Endothelial cell of umbilical vein (primary cell): ENCODE data around the gene RNU7-1. TPM values are rescaled to one million over a fixed set of nuclear protein-coding genes. Genes with fewer than 3 reads are reported as not detected.

Experiments used
- BruUV-seq: library from RNA; stranded (reverse); fragments of 400-500 nt; replicated peaks from 2 replicates; lab custom pipeline; 2021; lab: Mats Ljungman, UMichigan
- CTCF ChIA-PET: fragments of 300-600, 350-600 bp; sonication (Branson Sonifier 250); formaldehyde crosslinking; loops from one replicate; lab custom pipeline; 2021; ENCODE audit warnings: antibody characterized with exemption, inconsistent platforms; lab: Charles Lee
- POLR2A ChIA-PET: fragments of 300-600, 350-600 bp; sonication (Branson Sonifier 250); formaldehyde crosslinking; loops from one replicate; lab custom pipeline; 2021; ENCODE audit warnings: antibody characterized with exemption, inconsistent platforms; lab: Charles Lee
- DNase-seq: peaks from one replicate; pipeline ENCODE4 v3.0.0-alpha.2; 2011; ENCODE audit warnings: low read depth, low spot score
- FAIRE-seq: peaks from 2 replicates; lab custom pipeline; 2011; peaks lifted over from hg19 to GRCh38; lab: Jason Lieb, UNC
- H2AFZ ChIP-seq: 2 replicates; pipeline ENCODE4 v1.6.0; 2012; ENCODE audit warnings: low read depth, low read length, control low read depth, inconsistent platforms
- H3K27ac ChIP-seq: 2 replicates; pipeline ENCODE4 v1.5.1; 2011; ENCODE audit warnings: low read depth, mild to moderate bottlenecking, control low read depth, low read length, moderate library complexity; ENCODE audit not compliant: insufficient read depth
- H3K27me3 ChIP-seq, 2 experiments: 2 replicates each; pipeline versions ENCODE4 v1.6.0 to v1.6.1; 2011; ENCODE audit warnings: low read length in 2 of 2, mixed read lengths in 1 of 2; ENCODE audit not compliant: control insufficient read depth in 2 of 2, insufficient read depth in 2 of 2
- H3K36me3 ChIP-seq, 2 experiments: 2 replicates in 1 of 2; 3 replicates in 1 of 2; pipeline ENCODE4 v1.5.1; 2011; ENCODE audit warnings: low read length in 2 of 2, mild to moderate bottlenecking in 1 of 2, moderate library complexity in 1 of 2; ENCODE audit not compliant: control insufficient read depth in 2 of 2, insufficient read depth in 2 of 2; ENCODE audit errors: extremely low read depth in 1 of 2
- H3K4me1 ChIP-seq: 3 replicates; pipeline ENCODE4 v1.5.1; 2011; ENCODE audit warnings: mild to moderate bottlenecking, low read length; ENCODE audit not compliant: control insufficient read depth, insufficient read depth; ENCODE audit errors: extremely low read depth
- H3K4me2 ChIP-seq: 2 replicates; pipeline ENCODE4 v1.6.1; 2011; ENCODE audit warnings: low read length, control low read depth, mixed read lengths; ENCODE audit not compliant: insufficient read depth
- H3K4me3 ChIP-seq, 3 experiments: fragments of 200-600 bp in 1 of 3; sonication (generic), shearing (Covaris generic) in 1 of 3; replicated peaks in 1 of 3; 2 replicates each; pipeline ENCODE4 v1.5.1; 2011 to 2016; ENCODE audit warnings: control low read depth in 3 of 3, low read length in 3 of 3, mild to moderate bottlenecking in 2 of 3, inconsistent platforms in 1 of 3, low read depth in 1 of 3, moderate library complexity in 1 of 3; ENCODE audit not compliant: insufficient read depth in 1 of 3
- H3K79me2 ChIP-seq: 2 replicates; pipeline ENCODE4 v1.6.0; 2012; ENCODE audit warnings: low read length, inconsistent platforms; ENCODE audit not compliant: control insufficient read depth, insufficient read depth
- H3K9ac ChIP-seq: replicated peaks from 2 replicates; pipeline ENCODE3; 2011; ENCODE audit warnings: low read length, control low read depth; ENCODE audit not compliant: insufficient read depth; ENCODE audit errors: extremely low read depth
- H3K9me1 ChIP-seq: replicated peaks from 3 replicates; pipeline ENCODE4 v1.6.0; 2011; ENCODE audit warnings: mild to moderate bottlenecking, low read length; ENCODE audit not compliant: control insufficient read depth, insufficient read depth; ENCODE audit errors: extremely low read depth
- H3K9me3 ChIP-seq: replicated peaks from 2 replicates; pipeline ENCODE4 v1.5.1; 2012; ENCODE audit warnings: low read length, inconsistent platforms; ENCODE audit not compliant: control insufficient read depth, insufficient read depth
- H4K20me1 ChIP-seq: replicated peaks from 2 replicates; pipeline ENCODE3; 2011; ENCODE audit warnings: mild to moderate bottlenecking, low read length; ENCODE audit not compliant: control insufficient read depth, insufficient read depth; ENCODE audit errors: extremely low read depth
- POLR2AphosphoS5 ChIP-seq: IDR thresholded peaks from 2 replicates; pipeline ENCODE4 v1.6.1; 2012; ENCODE audit warnings: low read depth, mild to moderate bottlenecking, control low read depth, low read length, moderate library complexity; ENCODE audit not compliant: insufficient read depth
- dilution Hi-C: fragments of 300-500 bp; cut with MboI; formaldehyde crosslinking; loops from one replicate; pipeline ENCODE4 v1.15.0; 2019; ENCODE audit warnings: low sequenced_read_pairs; ENCODE audit not compliant: extremely low pct_ligation_motif_present
- intact Hi-C: fragments of 100-400 bp; cut with micrococcal nuclease; formaldehyde crosslinking; loops from one replicate; pipeline ENCODE4 v1.10.0; 2022
- polyA plus RNA-seq, 4 experiments: library from polyadenylated mRNA; depleted of rRNA in 3 of 4; stranded (reverse) in 3 of 4; unstranded in 1 of 4; fragments of >200 nt; gene quantifications; 2 replicates each; pipeline versions ENCODE4 v1.2.1 to v1.2.3, GENCODE V29; 2011 to 2012; ENCODE audit warnings: missing spikeins in 1 of 4
- total RNA-seq: library from RNA; stranded (reverse); gene quantifications from 2 replicates; pipeline ENCODE4 v1.2.3, GENCODE V29; 2021
- TF ChIP-seq, protein P1 (sequence below), 2 donors: IDR thresholded peaks; 1 replicate in 1 of 2; 2 replicates in 1 of 2; pipeline ENCODE4 v1.5.1; 2011; ENCODE audit warnings: low read length in 2 of 2, mild to moderate bottlenecking in 2 of 2, moderate library complexity in 2 of 2, control low read depth in 1 of 2, inconsistent platforms in 1 of 2, low read depth in 1 of 2; ENCODE audit not compliant: insufficient read depth in 1 of 2; ENCODE audit errors: extremely low read depth in 1 of 2

Gene RNU7-1
- total and polyA plus RNA-seq, 2 donors (not counting 3 experiments of a cell fraction or from before 2014, with no cell fraction given): not detected

DNA sequence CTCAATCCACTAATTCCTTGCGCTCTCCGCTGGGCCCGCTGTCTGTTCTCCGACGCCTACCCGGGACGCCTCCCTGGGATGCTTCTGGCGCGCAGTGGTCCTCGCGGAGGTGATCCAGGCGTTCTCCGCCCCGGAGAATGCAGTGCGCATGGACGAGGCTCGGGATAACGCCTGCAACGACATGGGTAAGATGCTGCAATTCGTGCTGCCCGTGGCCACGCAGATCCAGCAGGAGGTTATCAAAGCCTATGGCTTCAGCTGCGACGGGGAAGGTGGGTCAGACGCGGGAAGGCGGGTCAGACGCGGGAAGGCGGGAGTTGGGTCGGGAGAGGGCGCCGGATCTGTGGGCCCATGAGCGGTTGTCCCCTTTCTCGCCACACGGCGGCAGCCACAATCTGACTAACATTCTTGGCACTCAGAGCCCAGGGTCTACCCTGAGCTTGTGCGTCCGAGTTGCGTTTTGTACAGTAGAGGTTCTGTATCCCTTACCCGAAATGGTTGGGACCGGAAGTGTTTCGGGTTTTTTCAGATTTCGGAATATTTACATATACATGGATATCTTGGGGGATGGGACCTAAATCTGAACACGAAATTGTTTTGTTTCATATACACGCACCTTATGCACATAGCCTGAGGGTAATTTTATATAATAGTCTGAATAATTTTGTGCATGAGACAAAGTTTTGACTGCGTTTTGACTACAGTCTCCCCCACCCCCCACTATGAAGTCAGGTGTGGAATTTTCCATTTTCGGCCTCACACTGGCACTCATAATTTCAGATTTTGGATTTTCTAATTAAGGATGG is 968 bp downstream of the RNU7-1 start:
- peak overlapping the region; percentile 20 to 51 (median 51) for H3K4me3 ChIP-seq
- H3K9me1 ChIP-seq: no peaks in the 10 kb centered on the region
- no peaks in the 10 kb centered on the region for H3K27me3 ChIP-seq
- dilution Hi-C loops (no loop called here), intact Hi-C loops (loop anchor here (1.0 to 2.0 kb wide), 10 partner anchors 20 to 694 kb away; partner anchors contain the start of genes C1R, C1RL, EMG1 and LPCAT3)
- ChIA-PET POLR2A (interaction anchor here (0.6 to 2.5 kb wide), 13 partner anchors 10 to 165 kb away, joined by 3 to 24 read pairs (median 6); partner anchors contain the start of genes ATN1, C1RL, LPCAT3 and SPSB2), CTCF (interaction anchor here (0.6 to 6.0 kb wide), 29 partner anchors 10 to 693 kb away, joined by 3 to 124 read pairs (median 4); partner anchors contain the start of genes ATN1, C1R, C1RL and C1S)
- H3K9me3 ChIP-seq: no peaks in the 10 kb centered on the region
- H3K79me2 ChIP-seq: no peaks in the 10 kb centered on the region
- TF ChIP-seq, protein P1, sequence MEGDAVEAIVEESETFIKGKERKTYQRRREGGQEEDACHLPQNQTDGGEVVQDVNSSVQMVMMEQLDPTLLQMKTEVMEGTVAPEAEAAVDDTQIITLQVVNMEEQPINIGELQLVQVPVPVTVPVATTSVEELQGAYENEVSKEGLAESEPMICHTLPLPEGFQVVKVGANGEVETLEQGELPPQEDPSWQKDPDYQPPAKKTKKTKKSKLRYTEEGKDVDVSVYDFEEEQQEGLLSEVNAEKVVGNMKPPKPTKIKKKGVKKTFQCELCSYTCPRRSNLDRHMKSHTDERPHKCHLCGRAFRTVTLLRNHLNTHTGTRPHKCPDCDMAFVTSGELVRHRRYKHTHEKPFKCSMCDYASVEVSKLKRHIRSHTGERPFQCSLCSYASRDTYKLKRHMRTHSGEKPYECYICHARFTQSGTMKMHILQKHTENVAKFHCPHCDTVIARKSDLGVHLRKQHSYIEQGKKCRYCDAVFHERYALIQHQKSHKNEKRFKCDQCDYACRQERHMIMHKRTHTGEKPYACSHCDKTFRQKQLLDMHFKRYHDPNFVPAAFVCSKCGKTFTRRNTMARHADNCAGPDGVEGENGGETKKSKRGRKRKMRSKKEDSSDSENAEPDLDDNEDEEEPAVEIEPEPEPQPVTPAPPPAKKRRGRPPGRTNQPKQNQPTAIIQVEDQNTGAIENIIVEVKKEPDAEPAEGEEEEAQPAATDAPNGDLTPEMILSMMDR (IDR thresholded peaks at IDR 0.05; ENCODE audit: extremely low read depth in 1 of 2, insufficient read depth in 1 of 2, low read depth in 1 of 2, low read length in 2 of 2): peak; percentile 72 to 89
- TF ChIP-seq POLR2AphosphoS5: no peak
- peak overlapping the region; percentile 74 for H3K9ac ChIP-seq
- peak overlapping the region; percentile 57 for H3K27ac ChIP-seq
- DNase-seq (peak; percentile 89), FAIRE-seq (peak; percentile 98)
- no TSS peak for BruUV-seq
- peak overlapping the region; percentile 73 for H3K4me2 ChIP-seq
- peaks cover 0 to 13% of the 10 kb centered on the region in 2 experiments for H3K36me3 ChIP-seq
- no peak overlapping the region for H2AFZ ChIP-seq
- peaks cover 15% of the 10 kb centered on the region for H3K4me1 ChIP-seq
- no peaks in the 10 kb centered on the region for H4K20me1 ChIP-seq
